ENCODE measurements around the gene P4HA3. TPM values are rescaled to one million over a fixed set of nuclear protein-coding genes. Genes with fewer than 3 reads are reported as not detected.

The P4HA3 gene
- total RNA-seq, 1 experiment from 2014 or later, result 0.89 TPM

DNA sequence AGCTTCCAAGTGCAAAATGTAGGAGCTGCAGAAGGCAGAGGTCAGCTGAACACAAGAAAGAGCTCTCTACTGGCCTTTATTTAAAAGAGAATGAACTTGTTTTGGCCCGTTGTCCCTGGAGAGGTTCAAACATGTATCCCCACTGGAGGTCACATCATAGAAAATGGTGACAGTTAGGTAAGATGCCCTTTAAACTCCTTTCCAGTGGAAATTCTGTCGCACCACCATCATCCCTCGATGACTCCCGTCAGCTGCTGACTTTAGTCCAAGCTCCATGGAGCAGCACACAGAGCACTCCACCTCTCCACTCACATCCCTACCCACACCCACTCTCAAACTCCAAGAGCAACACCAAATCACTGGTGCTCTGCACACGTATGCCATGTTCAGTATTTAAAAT is 15.2 kb upstream of the P4HA3 start:
- Histone ChIP-seq H3K4me1 (replicated peaks) (peaks cover 15% of the 10 kb centered on the region), H3K27ac (no peak overlapping the region)

GRCh38 chr11:74325649-74326645 is 14.5 kb upstream of the P4HA3 start:
- H3K36me3 ChIP-seq, result no peaks in the 10 kb centered on the region
- no peak overlapping the region for H3K27ac ChIP-seq
- peaks cover 15% of the 10 kb centered on the region for H3K4me1 ChIP-seq (replicated peaks)
- H3K4me3 ChIP-seq, result no peak overlapping the region
- no peaks in the 10 kb centered on the region for H3K9me3 ChIP-seq (replicated peaks)
- DNase-seq (ENCODE audit: low read depth in 1 of 2, low spot score in 2 of 2), result no peak
- H3K27me3 ChIP-seq (replicated peaks), result no peaks in the 10 kb centered on the region

More for the DNA sequence above, 15.2 kb upstream of the P4HA3 start:
- Histone ChIP-seq H3K36me3 (no peaks in the 10 kb centered on the region), H3K9me3 (replicated peaks) (no peaks in the 10 kb centered on the region), H3K27me3 (replicated peaks) (no peaks in the 10 kb centered on the region), H3K4me3 (no peak overlapping the region)
- no peak for DNase-seq (ENCODE audit: low read depth in 1 of 2, low spot score in 2 of 2)

DNA sequence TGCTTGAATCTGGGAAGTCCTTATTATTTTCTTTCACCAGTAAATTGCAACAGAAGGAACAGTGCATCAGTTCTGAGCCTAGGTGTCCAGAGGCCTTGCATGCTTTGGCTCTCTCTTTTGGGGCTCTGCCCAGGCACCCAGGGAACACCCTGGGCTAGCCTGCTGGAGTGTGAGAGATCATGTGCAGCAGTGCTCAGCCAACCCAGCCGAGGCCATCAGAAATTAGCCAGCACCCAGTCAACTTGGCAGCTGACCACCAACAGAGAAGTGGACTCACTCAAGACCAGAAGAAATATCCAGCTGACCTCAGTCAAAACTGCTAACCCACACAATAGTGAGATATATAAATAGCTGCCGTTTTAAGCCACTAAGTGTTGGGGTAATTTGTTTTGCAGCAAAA is 11.2 kb upstream of the P4HA3 start:
- Histone ChIP-seq H3K27ac (no peak overlapping the region), H3K36me3 (no peaks in the 10 kb centered on the region), H3K4me1 (replicated peaks) (peaks cover 12% of the 10 kb centered on the region), H3K27me3 (replicated peaks) (no peaks in the 10 kb centered on the region), H3K4me3 (no peak overlapping the region), H3K9me3 (replicated peaks) (no peaks in the 10 kb centered on the region)
- DNase-seq (ENCODE audit: low read depth in 1 of 2, low spot score in 2 of 2), result no peak

DNA sequence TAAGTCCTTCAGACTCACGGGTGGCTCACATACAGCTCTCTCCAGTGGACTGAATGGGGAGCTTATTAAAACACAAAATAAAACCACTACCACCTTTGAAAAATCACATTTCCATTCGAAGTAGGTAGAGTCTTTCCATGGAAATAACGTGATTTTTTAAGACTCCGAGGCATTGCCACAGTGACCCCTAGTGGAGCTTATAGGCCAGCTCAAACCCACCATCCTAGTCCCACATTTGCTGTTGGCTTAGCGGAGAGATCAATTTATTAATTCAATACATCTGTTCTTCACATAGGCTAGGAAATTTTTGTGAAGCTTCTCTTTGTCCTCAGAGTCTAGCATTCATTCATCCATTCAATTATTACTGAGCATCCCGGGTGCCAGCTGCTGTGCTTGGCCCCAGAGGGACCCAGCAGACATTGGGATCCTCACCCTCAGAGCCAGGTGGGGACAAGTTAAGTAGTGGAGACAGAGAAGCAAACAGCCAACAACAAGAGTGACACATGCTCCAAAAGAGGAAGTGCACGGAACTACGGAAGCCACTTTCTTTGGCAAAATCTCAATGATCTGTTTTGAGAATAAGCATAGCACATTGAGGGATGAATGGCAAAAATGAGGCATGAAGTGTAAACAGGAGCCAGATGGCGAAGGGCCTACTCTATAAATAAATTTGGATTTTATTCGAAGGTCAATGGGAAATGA is 10.2 kb upstream of the P4HA3 start:
- no peaks in the 10 kb centered on the region for H3K27me3 ChIP-seq (replicated peaks)
- no peak overlapping the region for H3K4me3 ChIP-seq
- H3K27ac ChIP-seq, result no peak overlapping the region
- peaks cover 12% of the 10 kb centered on the region for H3K4me1 ChIP-seq (replicated peaks)
- H3K9me3 ChIP-seq (replicated peaks), result no peaks in the 10 kb centered on the region
- DNase-seq (ENCODE audit: low read depth in 1 of 2, low spot score in 2 of 2), result no peak
- H3K36me3 ChIP-seq, result no peaks in the 10 kb centered on the region

DNA sequence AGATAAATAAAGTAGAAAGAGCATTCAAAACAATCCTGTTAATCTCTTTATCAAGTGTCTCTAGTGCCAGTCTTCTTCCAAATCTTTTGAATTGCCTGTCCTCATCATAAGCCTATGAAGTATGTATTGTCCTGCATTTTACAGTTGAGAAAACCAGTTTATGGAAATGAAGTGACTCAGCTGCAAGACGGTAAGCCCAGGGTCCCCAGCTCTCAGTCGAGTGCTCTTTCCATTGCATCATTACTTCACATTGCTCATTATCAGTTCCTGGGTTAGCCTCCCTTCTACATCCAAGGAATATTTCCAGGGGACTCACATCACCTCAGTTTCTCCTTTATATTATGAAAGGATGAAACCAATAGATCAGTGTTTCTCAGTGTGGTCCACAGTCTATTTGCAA is 9.1 kb upstream of the P4HA3 start:
- no peak for DNase-seq (ENCODE audit: low read depth in 1 of 2, low spot score in 2 of 2)
- H3K27ac ChIP-seq, result no peak overlapping the region
- H3K9me3 ChIP-seq (replicated peaks), result no peaks in the 10 kb centered on the region

DNA sequence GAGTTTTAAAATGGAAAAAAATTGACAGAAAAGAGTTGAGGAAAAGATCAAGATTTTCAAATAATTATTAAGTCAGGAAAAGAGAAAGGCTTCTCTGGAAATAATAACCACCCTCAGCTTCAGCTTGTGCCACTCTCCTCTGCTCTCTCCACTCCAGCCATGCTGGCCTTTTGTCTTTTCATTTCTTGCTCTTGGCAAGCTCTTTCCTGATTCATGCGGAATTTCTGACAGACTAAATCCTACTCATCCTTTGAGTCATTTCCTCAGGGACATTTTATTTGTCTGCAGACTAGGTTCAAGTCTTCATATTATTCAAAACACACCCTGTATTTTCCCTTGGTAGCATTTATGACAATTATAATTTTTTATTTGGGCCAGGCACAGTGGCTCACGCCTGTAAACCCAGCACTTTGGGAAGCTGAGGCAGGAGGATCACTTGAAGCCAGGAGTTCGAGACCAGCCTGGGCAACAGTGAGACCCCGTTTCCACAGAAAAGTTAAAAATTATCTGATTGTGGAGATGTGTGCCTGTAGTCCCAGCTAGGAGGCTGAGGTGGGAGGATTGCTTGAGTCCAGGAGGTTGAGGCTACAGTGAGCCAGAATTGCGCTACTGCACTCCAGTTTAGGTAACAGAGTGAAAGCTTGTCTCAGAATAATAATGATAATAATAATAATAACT is 7.8 kb upstream of the P4HA3 start:
- Histone ChIP-seq H3K9me3 (replicated peaks) (no peaks in the 10 kb centered on the region), H3K36me3 (no peaks in the 10 kb centered on the region), H3K27me3 (replicated peaks) (no peaks in the 10 kb centered on the region), H3K4me1 (replicated peaks) (peaks cover 12% of the 10 kb centered on the region), H3K4me3 (no peak overlapping the region), H3K27ac (peak overlapping the region; percentile 58)
- DNase-seq (ENCODE audit: low read depth in 1 of 2, low spot score in 2 of 2), result peak; percentile 42 to 43

More for the DNA sequence above, 9.1 kb upstream of the P4HA3 start:
- no peaks in the 10 kb centered on the region for H3K27me3 ChIP-seq (replicated peaks)
- H3K4me3 ChIP-seq, result no peak overlapping the region
- no peaks in the 10 kb centered on the region for H3K36me3 ChIP-seq
- H3K4me1 ChIP-seq (replicated peaks), result peaks cover 12% of the 10 kb centered on the region

GRCh38 chr11:74318241-74318932 is 6.9 kb upstream of the P4HA3 start:
- peak overlapping the region; percentile 58 for H3K27ac ChIP-seq
- DNase-seq (ENCODE audit: low read depth in 1 of 2, low spot score in 2 of 2), result peak in 1 of 2 experiments; percentile 2

GRCh38 chr11:74316772-74317505 is 5.5 kb upstream of the P4HA3 start:
- H3K27ac ChIP-seq, result no peak overlapping the region
- no peak for DNase-seq (ENCODE audit: low read depth in 1 of 2, low spot score in 2 of 2)
- no peaks in the 10 kb centered on the region for H3K9me3 ChIP-seq (replicated peaks)
- no peaks in the 10 kb centered on the region for H3K27me3 ChIP-seq (replicated peaks)
- peaks cover 12% of the 10 kb centered on the region for H3K4me1 ChIP-seq (replicated peaks)
- no peaks in the 10 kb centered on the region for H3K36me3 ChIP-seq
- no peak overlapping the region for H3K4me3 ChIP-seq

More at GRCh38 chr11:74318241-74318932, 6.9 kb upstream of the P4HA3 start:
- H3K4me1 ChIP-seq (replicated peaks), result peaks cover 12% of the 10 kb centered on the region
- H3K27me3 ChIP-seq (replicated peaks), result no peaks in the 10 kb centered on the region
- no peaks in the 10 kb centered on the region for H3K9me3 ChIP-seq (replicated peaks)
- H3K4me3 ChIP-seq, result no peak overlapping the region
- H3K36me3 ChIP-seq, result no peaks in the 10 kb centered on the region

DNA sequence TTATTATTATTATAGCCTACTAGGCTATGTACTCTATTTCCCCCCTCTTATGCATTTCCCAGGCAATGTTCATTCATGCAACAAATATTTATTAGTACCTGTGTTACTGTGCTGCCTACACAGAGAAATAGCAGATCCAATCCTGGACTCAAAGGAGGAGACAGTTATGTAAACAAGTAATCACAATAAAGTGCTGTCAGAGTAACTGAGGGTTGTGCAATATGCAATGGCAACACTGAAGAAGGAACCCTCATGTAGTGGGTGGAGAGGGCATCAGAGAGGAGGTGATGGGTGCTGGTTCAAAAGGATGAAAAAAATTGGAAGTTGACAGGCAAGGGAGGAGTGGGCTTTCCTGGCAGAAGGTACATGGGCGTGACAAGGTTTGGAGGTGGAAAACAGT is 886 bp upstream of the P4HA3 start:
- no peaks in the 10 kb centered on the region for H3K9me3 ChIP-seq (replicated peaks)
- no peak for DNase-seq (ENCODE audit: low read depth in 1 of 2, low spot score in 2 of 2)
- H3K4me3 ChIP-seq, result no peak overlapping the region

DNA sequence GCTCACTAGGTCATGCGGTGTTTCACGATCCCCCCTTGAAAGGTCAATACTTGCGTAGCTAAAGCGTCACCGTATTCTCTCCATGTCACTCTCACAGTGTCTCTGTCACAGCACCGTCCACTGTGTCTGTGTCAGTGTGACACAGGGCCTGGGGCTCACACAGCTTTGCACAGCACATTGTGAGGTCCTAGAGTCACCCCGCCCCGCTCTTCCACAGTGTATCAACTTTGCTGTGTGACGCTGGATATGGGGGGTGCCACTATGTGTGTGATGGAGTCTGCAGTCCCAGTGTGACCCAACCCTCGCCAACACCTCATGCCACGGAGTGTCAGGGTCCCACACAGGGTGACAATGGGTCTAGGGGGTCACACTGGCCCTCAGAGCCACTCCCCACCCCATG is 583 bp downstream of the P4HA3 start:
- no peaks in the 10 kb centered on the region for H3K27me3 ChIP-seq (replicated peaks)
- H3K4me1 ChIP-seq (replicated peaks), result peaks cover 3% of the 10 kb centered on the region; the same call in 1 of the 2 replicates
- no peaks in the 10 kb centered on the region for H3K36me3 ChIP-seq
- no peaks in the 10 kb centered on the region for H3K9me3 ChIP-seq (replicated peaks)
- H3K27ac ChIP-seq, result no peak overlapping the region
- DNase-seq (ENCODE audit: low read depth in 1 of 2, low spot score in 2 of 2), result no peak
- H3K4me3 ChIP-seq, result peak overlapping the region; percentile 41

More for the DNA sequence above, 886 bp upstream of the P4HA3 start:
- Histone ChIP-seq H3K27ac (no peak overlapping the region), H3K36me3 (no peaks in the 10 kb centered on the region), H3K27me3 (replicated peaks) (no peaks in the 10 kb centered on the region), H3K4me1 (replicated peaks) (peaks cover 3% of the 10 kb centered on the region; the same call in 1 of the 2 replicates)

DNA sequence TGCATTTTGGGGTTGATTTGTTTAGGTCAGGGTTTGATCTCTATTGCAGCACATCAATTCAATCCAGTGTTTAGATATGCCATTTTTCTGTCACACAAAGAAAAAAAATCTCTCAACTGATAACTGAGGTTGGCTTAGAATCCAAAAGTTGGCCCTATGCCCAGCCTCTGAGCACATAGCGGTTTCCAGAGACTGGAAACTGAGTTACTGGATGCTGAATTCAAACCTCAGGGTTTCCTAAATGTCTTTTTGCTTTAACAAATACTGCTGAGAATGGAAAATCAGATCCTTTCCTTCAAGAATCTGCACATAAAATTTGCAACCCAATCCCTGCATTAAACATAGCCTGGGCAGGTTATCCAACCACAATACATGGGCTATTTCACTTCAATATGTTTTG is 4.0 kb downstream of the P4HA3 start:
- Histone ChIP-seq H3K4me3 (no peak overlapping the region), H3K9me3 (replicated peaks) (no peaks in the 10 kb centered on the region), H3K27ac (no peak overlapping the region), H3K27me3 (replicated peaks) (no peaks in the 10 kb centered on the region), H3K36me3 (no peaks in the 10 kb centered on the region), H3K4me1 (replicated peaks) (peaks cover 3% of the 10 kb centered on the region; the same call in 1 of the 2 replicates)
- no peak for DNase-seq (ENCODE audit: low read depth in 1 of 2, low spot score in 2 of 2)

DNA sequence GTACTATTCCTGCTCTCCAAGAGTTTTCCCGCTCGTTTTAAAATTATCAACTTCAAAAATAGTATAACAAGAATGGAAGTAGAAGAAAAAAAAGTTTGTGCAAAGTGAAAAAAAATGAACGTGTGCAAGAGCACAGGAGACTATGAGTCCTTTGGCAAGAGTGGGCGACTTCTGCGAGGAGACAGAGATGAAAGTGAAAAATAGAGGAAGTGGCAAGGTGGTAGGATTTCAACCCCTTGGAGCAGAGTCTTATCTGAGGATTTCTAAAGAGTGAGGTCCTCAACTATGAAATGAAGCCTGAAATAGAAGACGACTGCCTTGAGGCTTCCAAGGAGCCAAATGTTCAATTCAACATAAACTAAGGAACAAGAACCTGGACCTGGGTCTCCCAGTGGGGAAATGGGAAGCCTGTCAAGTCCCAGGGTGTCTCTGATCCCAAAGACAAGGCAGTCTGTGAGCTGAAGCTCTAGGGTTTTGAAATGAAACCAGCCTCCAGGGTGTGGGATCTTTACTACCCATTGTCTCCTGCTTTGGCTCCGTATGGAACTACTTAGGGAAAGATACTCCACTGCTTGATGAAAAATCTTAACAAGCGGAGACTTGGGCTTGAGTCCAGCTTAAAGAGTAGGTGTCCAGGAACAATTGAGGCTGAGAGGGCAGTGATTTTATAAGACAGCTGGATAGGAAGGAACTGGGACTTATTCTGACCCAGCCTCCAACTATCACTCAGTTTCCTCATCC is 4.8 kb downstream of the P4HA3 start:
- H3K27ac ChIP-seq, result no peak overlapping the region
- DNase-seq (ENCODE audit: low read depth in 1 of 2, low spot score in 2 of 2), result no peak

More for the DNA sequence above, 4.8 kb downstream of the P4HA3 start:
- no peaks in the 10 kb centered on the region for H3K27me3 ChIP-seq (replicated peaks)
- no peaks in the 10 kb centered on the region for H3K9me3 ChIP-seq (replicated peaks)
- H3K4me1 ChIP-seq (replicated peaks), result peaks cover 3% of the 10 kb centered on the region; the same call in 1 of the 2 replicates
- no peak overlapping the region for H3K4me3 ChIP-seq
- no peaks in the 10 kb centered on the region for H3K36me3 ChIP-seq

Measured in SJSA1 (cell line).